DMS153 treated with DMSO at 0.1 percent for 48 hours (cell line): Measurements from ENCODE around the gene SH3RF1.

Source experiments
- DNase-seq: peaks from one replicate; lab custom pipeline; 2025; ENCODE audit not compliant: unreplicated experiment; lab: John Stamatoyannopoulos, UW

Gene SH3RF1

GRCh38 chr4:169252339-169253112, 18.2 kb downstream of the SH3RF1 start:
- no peak for DNase-seq

GRCh38 chr4:169251291-169252235, 19.2 kb downstream of the SH3RF1 start:
- DNase-seq: no peak

- no peak for DNase-seq
Observed at GRCh38 chr4:169250796-169251195, 20.0 kb downstream of the SH3RF1 start.

- no peak for DNase-seq
Observed at GRCh38 chr4:169249999-169250398, 20.8 kb downstream of the SH3RF1 start.

- no peak for DNase-seq
Observed at GRCh38 chr4:169249214-169249973, 21.4 kb downstream of the SH3RF1 start.

GRCh38 chr4:169248645-169249044, 22.1 kb downstream of the SH3RF1 start:
- no peak for DNase-seq

- no peak for DNase-seq
Observed at GRCh38 chr4:169246957-169247396, 23.8 kb downstream of the SH3RF1 start.

GRCh38 chr4:169246279-169246678, 24.5 kb downstream of the SH3RF1 start:
- no peak for DNase-seq

GRCh38 chr4:169245061-169245460, 25.7 kb downstream of the SH3RF1 start:
- DNase-seq: no peak

- DNase-seq: no peak
Observed at GRCh38 chr4:169243825-169244609, 26.7 kb downstream of the SH3RF1 start.

- no peak for DNase-seq
Observed at GRCh38 chr4:169241464-169241863, 29.3 kb downstream of the SH3RF1 start.

GRCh38 chr4:169239221-169239905, 31.4 kb downstream of the SH3RF1 start:
- DNase-seq: no peak

- DNase-seq: no peak
Observed at GRCh38 chr4:169238445-169238844, 32.3 kb downstream of the SH3RF1 start.

- DNase-seq: no peak
Observed at GRCh38 chr4:169236873-169237626, 33.7 kb downstream of the SH3RF1 start.

- DNase-seq: no peak
Observed at GRCh38 chr4:169236078-169236477, 34.7 kb downstream of the SH3RF1 start.

GRCh38 chr4:169234137-169234855, 36.5 kb downstream of the SH3RF1 start:
- no peak for DNase-seq

- DNase-seq: no peak
Observed at GRCh38 chr4:169233691-169234090, 37.1 kb downstream of the SH3RF1 start.

- no peak for DNase-seq
Observed at GRCh38 chr4:169231647-169232262, 39.0 kb downstream of the SH3RF1 start.
